Activated CD4-positive, alpha-beta T cell treated with anti-CD3 and anti-CD28 coated beads, Interleukin-2, Interleukin-6, amounts not matched to agents 100 ng/mL and 50 ng/mL, durations not matched to agents 16 hours and 8 hours (primary cell): ENCODE results near the gene SLC7A10.

ENCODE experiments used
- DNase-seq: peaks from one replicate; pipeline ENCODE4 v3.0.0-alpha.2; 2020

SLC7A10 gene

GRCh38 chr19:33254245-33254824 is 28.7 kb upstream of the SLC7A10 start:
- DNase-seq = no peak

- no peak for DNase-seq
Observed at GRCh38 chr19:33252971-33253370, 27.3 kb upstream of the SLC7A10 start.

GRCh38 chr19:33252418-33252962 is 26.8 kb upstream of the SLC7A10 start:
- DNase-seq = no peak

- no peak for DNase-seq
Observed at GRCh38 chr19:33251526-33252090, 26.0 kb upstream of the SLC7A10 start.

- DNase-seq = no peak
Observed at GRCh38 chr19:33251076-33251475, 25.4 kb upstream of the SLC7A10 start.

- no peak for DNase-seq
Observed at GRCh38 chr19:33250500-33250899, 24.9 kb upstream of the SLC7A10 start.

- no peak for DNase-seq
Observed at GRCh38 chr19:33249740-33250366, 24.2 kb upstream of the SLC7A10 start.

GRCh38 chr19:33248954-33249613 is 23.4 kb upstream of the SLC7A10 start:
- no peak for DNase-seq

- no peak for DNase-seq
Observed at GRCh38 chr19:33248553-33248953, 22.9 kb upstream of the SLC7A10 start.

GRCh38 chr19:33248104-33248503 is 22.5 kb upstream of the SLC7A10 start:
- no peak for DNase-seq

GRCh38 chr19:33247441-33247819 is 21.8 kb upstream of the SLC7A10 start:
- no peak for DNase-seq

- DNase-seq = no peak
Observed at GRCh38 chr19:33246709-33247440, 21.2 kb upstream of the SLC7A10 start.

- DNase-seq = peak; percentile 37
Observed at GRCh38 chr19:33245948-33246708, 20.5 kb upstream of the SLC7A10 start.

- no peak for DNase-seq
Observed at GRCh38 chr19:33242911-33243310, 17.3 kb upstream of the SLC7A10 start.

GRCh38 chr19:33242131-33242530 is 16.5 kb upstream of the SLC7A10 start:
- DNase-seq = no peak

GRCh38 chr19:33241530-33242101 is 16.0 kb upstream of the SLC7A10 start:
- DNase-seq = peak; percentile 27

GRCh38 chr19:33241091-33241529 is 15.5 kb upstream of the SLC7A10 start:
- DNase-seq = no peak

- DNase-seq = no peak
Observed at GRCh38 chr19:33240181-33240771, 14.6 kb upstream of the SLC7A10 start.

- no peak for DNase-seq
Observed at GRCh38 chr19:33239223-33239975, 13.7 kb upstream of the SLC7A10 start.

GRCh38 chr19:33238481-33239149 is 13.0 kb upstream of the SLC7A10 start:
- no peak for DNase-seq
